Caco-2 (cell line): ENCODE data around the gene PIGU. TPM values are rescaled to one million over a fixed set of nuclear protein-coding genes. Genes with fewer than 3 reads are reported as not detected.

Experiments
- BruUV-seq: library from RNA; stranded (reverse); fragments of 400-500 nt; replicated peaks from 2 replicates; lab custom pipeline; 2021; lab: Mats Ljungman, UMichigan
- CTCF ChIA-PET: fragments of 300-600 bp; sonication (Branson Sonifier 250); formaldehyde crosslinking; loops from one replicate; lab custom pipeline; 2022; ENCODE audit warnings: antibody characterized with exemption; lab: Charles Lee
- POLR2A ChIA-PET: fragments of 300-600 bp; sonication (Branson Sonifier 250); formaldehyde crosslinking; loops from one replicate; lab custom pipeline; 2022; ENCODE audit warnings: antibody characterized with exemption; lab: Charles Lee
- DNase-seq, 2 experiments: peaks; one replicate each; pipeline versions ENCODE4 v3.0.0 to v3.0.0-alpha.2; 2020 to 2022
- H3K27me3 ChIP-seq: replicated peaks from 2 replicates; pipeline ENCODE4 v1.6.0; 2011; ENCODE audit warnings: low read length; ENCODE audit not compliant: control insufficient read depth, insufficient read depth
- H3K36me3 ChIP-seq: 2 replicates; pipeline ENCODE4 v1.5.1; 2011; ENCODE audit warnings: low read length; ENCODE audit not compliant: control insufficient read depth, insufficient read depth
- H3K4me1 ChIP-seq: fragments of 250-450 bp; sonication (Bioruptor Pico); 2 replicates; pipeline ENCODE4 v1.5.1; 2020; ENCODE audit warnings: mild to moderate bottlenecking
- H3K4me3 ChIP-seq: 2 replicates; pipeline ENCODE4 v1.5.1; 2011; ENCODE audit warnings: low read depth, mild to moderate bottlenecking, control low read depth, low read length
- H3K9me3 ChIP-seq: fragments of 250-450 bp; sonication (Bioruptor Pico); 2 replicates; pipeline ENCODE4 v1.5.1; 2020; ENCODE audit warnings: mild to moderate bottlenecking, moderate library complexity
- H3K27ac Mint-ChIP-seq: one replicate; pipeline ENCODE4 v1.8.0; 2022; ENCODE audit warnings: mixed read lengths; ENCODE audit not compliant: unreplicated experiment
- H3K27me3 Mint-ChIP-seq: one replicate; pipeline ENCODE4 v1.8.0; 2022; ENCODE audit warnings: mixed read lengths; ENCODE audit not compliant: insufficient read depth, unreplicated experiment
- H3K36me3 Mint-ChIP-seq: one replicate; pipeline ENCODE4 v1.8.0; 2022; ENCODE audit warnings: mild to moderate bottlenecking, mixed read lengths; ENCODE audit not compliant: insufficient read depth, unreplicated experiment
- H3K4me1 Mint-ChIP-seq: one replicate; pipeline ENCODE4 v1.8.0; 2022; ENCODE audit warnings: low read depth, mixed read lengths; ENCODE audit not compliant: unreplicated experiment
- H3K4me3 Mint-ChIP-seq: one replicate; pipeline ENCODE4 v1.8.0; 2022; ENCODE audit warnings: mild to moderate bottlenecking, moderate library complexity, mixed read lengths; ENCODE audit not compliant: unreplicated experiment
- H3K9me3 Mint-ChIP-seq: one replicate; pipeline ENCODE4 v1.8.0; 2022; ENCODE audit warnings: mixed read lengths; ENCODE audit not compliant: unreplicated experiment
- intact Hi-C: fragments of 100-400 bp; cut with micrococcal nuclease; formaldehyde crosslinking; loops from one replicate; pipeline ENCODE4 v1.10.0; 2022; ENCODE audit not compliant: unreplicated experiment
- total RNA-seq: library from RNA; stranded (reverse); gene quantifications from 2 replicates; pipeline ENCODE4 v1.2.3, GENCODE V29; 2022
- TF ChIP-seq, protein P1 (sequence below), 2 experiments: fragments of 200-600 bp in 1 of 2; IDR thresholded peaks; 1 replicate in 1 of 2; 2 replicates in 1 of 2; pipeline versions ENCODE4 v1.5.1 to v1.8.0; 2011 to 2022; ENCODE audit warnings: antibody characterized with exemption in 1 of 2, control low read depth in 1 of 2, inconsistent platforms in 1 of 2, low read depth in 1 of 2, low read length in 1 of 2, mild to moderate bottlenecking in 1 of 2, moderate library complexity in 1 of 2; ENCODE audit not compliant: insufficient read depth in 1 of 2, severe bottlenecking in 1 of 2, unreplicated experiment in 1 of 2

The PIGU gene
- total RNA-seq, 1 experiment from 2014 or later, result 61.7 TPM

DNA sequence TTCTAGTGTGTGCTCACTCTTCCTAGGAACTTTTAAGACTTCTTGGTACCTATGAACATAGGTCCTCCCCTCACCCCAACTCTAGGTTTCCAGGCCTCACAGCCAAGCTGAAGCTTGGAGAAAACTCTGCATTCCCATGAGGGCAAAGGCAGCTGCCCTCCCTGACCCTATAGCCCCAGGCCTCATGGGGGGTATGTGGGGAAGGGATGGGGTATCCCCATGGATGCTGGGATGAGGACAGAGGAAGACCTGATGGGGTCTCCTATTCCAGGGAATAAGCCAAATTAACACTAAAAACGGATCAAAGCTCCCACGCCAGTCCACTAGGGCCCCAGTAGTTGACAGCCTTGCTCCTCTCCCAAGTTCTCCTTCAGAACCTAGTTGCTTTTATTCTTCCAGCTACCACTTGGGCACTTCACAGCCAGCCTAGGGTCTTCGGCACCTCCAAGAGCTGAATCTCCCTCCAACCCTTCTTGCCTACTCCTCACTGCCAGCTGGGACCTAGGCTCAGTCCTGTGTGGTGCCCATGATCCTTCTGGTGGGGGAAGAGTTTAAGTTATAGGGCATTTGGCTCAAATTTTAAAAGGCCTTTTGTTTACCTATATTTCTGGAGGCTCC, 35.0 kb upstream of the PIGU start:
- Histone ChIP-seq H3K36me3 (peaks cover 1% of the 10 kb centered on the region; the same call in 1 of the 2 replicates), H3K27me3 (no peaks in the 10 kb centered on the region), H3K9me3 (no peaks in the 10 kb centered on the region), H3K4me1 (peaks cover 14% of the 10 kb centered on the region), H3K4me3 (no peak overlapping the region)
- Mint-ChIP-seq H3K27ac (no peak overlapping the region), H3K9me3 (no peaks in the 10 kb centered on the region), H3K4me3 (no peak overlapping the region), H3K27me3 (no peaks in the 10 kb centered on the region), H3K4me1 (peaks cover 16% of the 10 kb centered on the region), H3K36me3 (peaks cover 67% of the 10 kb centered on the region)
- peak in 1 of 2 experiments; percentile 37 for DNase-seq
- BruUV-seq, result no TSS peak
- intact Hi-C loops, result no loop called here
- ChIA-PET CTCF (interaction anchor here (0.7 to 2.1 kb wide), 6 partner anchors 58 to 189 kb away, joined by 3 to 6 read pairs (median 4); no protein-coding TSS in a partner anchor), POLR2A (no interaction called here)
- TF ChIP-seq, protein P1, sequence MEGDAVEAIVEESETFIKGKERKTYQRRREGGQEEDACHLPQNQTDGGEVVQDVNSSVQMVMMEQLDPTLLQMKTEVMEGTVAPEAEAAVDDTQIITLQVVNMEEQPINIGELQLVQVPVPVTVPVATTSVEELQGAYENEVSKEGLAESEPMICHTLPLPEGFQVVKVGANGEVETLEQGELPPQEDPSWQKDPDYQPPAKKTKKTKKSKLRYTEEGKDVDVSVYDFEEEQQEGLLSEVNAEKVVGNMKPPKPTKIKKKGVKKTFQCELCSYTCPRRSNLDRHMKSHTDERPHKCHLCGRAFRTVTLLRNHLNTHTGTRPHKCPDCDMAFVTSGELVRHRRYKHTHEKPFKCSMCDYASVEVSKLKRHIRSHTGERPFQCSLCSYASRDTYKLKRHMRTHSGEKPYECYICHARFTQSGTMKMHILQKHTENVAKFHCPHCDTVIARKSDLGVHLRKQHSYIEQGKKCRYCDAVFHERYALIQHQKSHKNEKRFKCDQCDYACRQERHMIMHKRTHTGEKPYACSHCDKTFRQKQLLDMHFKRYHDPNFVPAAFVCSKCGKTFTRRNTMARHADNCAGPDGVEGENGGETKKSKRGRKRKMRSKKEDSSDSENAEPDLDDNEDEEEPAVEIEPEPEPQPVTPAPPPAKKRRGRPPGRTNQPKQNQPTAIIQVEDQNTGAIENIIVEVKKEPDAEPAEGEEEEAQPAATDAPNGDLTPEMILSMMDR (IDR thresholded peaks at IDR 0.05; ENCODE audit: insufficient read depth in 1 of 2, low read depth in 1 of 2, low read length in 1 of 2, severe bottlenecking in 1 of 2, unreplicated experiment in 1 of 2), result no peak

DNA sequence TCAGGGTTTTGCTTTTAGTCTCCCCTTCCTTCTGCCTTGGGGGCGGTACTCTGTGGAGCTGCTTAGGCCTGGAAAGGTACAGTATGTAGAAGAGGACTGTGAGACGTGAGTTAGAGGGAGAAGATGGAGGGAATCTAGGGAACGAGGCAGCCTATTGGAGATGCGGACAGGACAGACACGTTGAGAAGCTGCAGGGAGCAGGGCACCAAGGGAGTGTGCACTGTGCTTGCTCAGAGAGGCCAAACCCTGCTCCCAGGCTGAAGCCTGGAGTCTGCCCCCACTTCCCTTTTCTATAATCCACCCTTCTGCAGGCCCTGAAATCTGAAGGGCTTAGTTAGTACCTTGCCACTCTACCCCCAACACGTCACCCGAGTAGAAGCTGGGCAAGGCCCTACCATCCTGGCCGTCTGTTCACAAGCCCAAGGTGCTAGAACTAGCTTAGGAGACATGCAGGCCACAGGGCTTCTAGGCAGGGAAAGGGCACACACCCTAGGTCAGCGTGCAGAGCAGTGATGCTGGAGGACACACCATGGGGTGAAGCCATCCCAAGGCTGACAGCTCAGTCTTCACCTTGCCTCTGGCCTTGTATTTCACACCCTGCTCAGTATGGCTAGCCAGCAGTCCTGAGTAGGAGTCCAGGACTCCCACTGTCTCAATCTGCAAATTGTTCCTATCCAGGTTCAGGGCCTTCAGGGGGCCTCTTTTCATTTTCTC, 34.1 kb upstream of the PIGU start:
- Mint-ChIP-seq H3K27me3 (no peaks in the 10 kb centered on the region), H3K36me3 (peaks cover 62% of the 10 kb centered on the region), H3K9me3 (no peaks in the 10 kb centered on the region), H3K27ac (peak overlapping the region; percentile 19), H3K4me3 (peak overlapping the region; percentile 78), H3K4me1 (peaks cover 22% of the 10 kb centered on the region)
- Histone ChIP-seq H3K9me3 (no peaks in the 10 kb centered on the region), H3K27me3 (no peaks in the 10 kb centered on the region), H3K36me3 (peaks cover 1% of the 10 kb centered on the region; the same call in 1 of the 2 replicates), H3K4me3 (no peak overlapping the region), H3K4me1 (peaks cover 15% of the 10 kb centered on the region)
- peak in 1 of 2 experiments; percentile 54 for DNase-seq
- TF ChIP-seq, protein P1 (IDR thresholded peaks at IDR 0.05; ENCODE audit: insufficient read depth in 1 of 2, low read depth in 1 of 2, low read length in 1 of 2, severe bottlenecking in 1 of 2, unreplicated experiment in 1 of 2), result no peak
- CTCF ChIA-PET, result interaction anchor here (0.6 to 1.3 kb wide), 4 partner anchors 148 to 905 kb away, joined by 3 to 6 read pairs (median 5); partner anchors contain the start of gene SPAG4
- intact Hi-C loops, result no loop called here
- no TSS peak for BruUV-seq
- POLR2A ChIA-PET, result interaction anchor here (0.5 kb wide), 1 partner anchor 54 kb away, joined by 3 read pairs; no protein-coding TSS in a partner anchor

DNA sequence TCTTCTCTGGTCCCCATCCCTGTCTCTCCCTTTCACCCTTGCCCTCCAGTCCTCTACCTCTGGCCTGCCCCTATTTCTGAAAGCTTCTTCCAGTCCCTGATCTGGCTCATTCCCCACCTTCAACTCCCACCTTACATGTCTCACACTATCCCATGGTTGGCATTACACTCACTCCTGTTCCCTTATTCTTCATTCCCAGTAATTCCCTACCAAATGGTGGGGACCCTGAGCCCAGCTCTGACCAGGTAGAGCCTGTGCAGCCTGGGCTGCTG, 33.6 kb upstream of the PIGU start:
- no peaks in the 10 kb centered on the region for H3K9me3 Mint-ChIP-seq
- Histone ChIP-seq H3K4me1 (peaks cover 18% of the 10 kb centered on the region), H3K36me3 (peaks cover 1% of the 10 kb centered on the region; the same call in 1 of the 2 replicates), H3K9me3 (no peaks in the 10 kb centered on the region), H3K4me3 (peak overlapping the region; percentile 82), H3K27me3 (no peaks in the 10 kb centered on the region)
- no peak for DNase-seq
- peak overlapping the region; percentile 19 for H3K27ac Mint-ChIP-seq
- intact Hi-C loops, result no loop called here
- POLR2A ChIA-PET, result interaction anchor here (0.5 kb wide), 1 partner anchor 54 kb away, joined by 3 read pairs; no protein-coding TSS in a partner anchor
- H3K4me3 Mint-ChIP-seq, result peak overlapping the region; percentile 78
- no peaks in the 10 kb centered on the region for H3K27me3 Mint-ChIP-seq
- CTCF ChIA-PET, result interaction anchor here (0.6 to 1.3 kb wide), 4 partner anchors 148 to 905 kb away, joined by 3 to 6 read pairs (median 5); partner anchors contain the start of gene SPAG4
- BruUV-seq, result no TSS peak
- H3K4me1 Mint-ChIP-seq, result peaks cover 25% of the 10 kb centered on the region
- peaks cover 56% of the 10 kb centered on the region for H3K36me3 Mint-ChIP-seq
- TF ChIP-seq, protein P1 (IDR thresholded peaks at IDR 0.05; ENCODE audit: insufficient read depth in 1 of 2, low read depth in 1 of 2, low read length in 1 of 2, severe bottlenecking in 1 of 2, unreplicated experiment in 1 of 2), result no peak
